Measurements from ENCODE around the gene TMEM161B.
"Not testable (repeated sequence)": the region's sequence is repeated elsewhere in the genome, so short reads cannot be mapped to it uniquely, and the experiment has no call there.

TMEM161B gene

DNA sequence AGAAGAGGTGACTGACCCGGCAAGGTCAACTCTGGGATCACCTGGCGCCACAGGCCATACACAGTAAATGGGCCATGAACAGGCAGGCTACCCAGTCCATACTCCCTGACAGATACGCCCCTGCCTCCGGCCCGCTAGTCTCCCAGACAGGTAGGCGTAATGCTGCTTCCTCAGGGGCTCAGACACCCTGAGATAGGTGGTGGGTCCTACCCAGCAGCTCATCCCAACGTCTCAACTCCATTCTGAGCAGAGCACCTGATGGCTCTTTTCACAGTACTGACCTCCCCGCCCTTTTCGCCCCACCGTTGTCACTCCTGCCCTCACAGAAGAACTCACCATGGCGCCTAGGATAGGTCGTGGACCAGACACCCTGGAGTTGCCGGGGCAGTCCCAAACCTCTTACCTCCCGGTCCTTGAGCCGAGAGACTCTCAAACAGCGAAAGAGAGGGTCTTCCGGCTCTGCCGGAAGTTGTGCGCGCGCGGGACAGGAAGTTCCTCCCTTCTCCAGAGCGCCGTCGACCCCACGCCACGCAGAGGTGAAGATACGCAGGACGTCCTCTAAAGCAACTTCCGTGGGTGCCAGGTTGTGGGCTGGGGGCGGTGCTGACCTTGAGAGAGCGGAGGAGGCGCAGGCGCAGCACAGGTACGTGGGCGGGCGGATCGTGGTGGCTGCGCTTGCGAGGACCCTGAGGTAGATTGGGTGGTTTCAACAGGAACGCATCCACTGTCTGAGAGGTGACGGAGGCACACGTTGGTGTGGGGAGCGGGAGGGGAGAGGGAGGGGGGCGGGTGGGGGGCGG, at the start of gene TMEM161B:
Gene TMEM161B (minus strand): TSS at position 461 of the 800 bp plus-strand sequence. CDS start 122 bp downstream, at position 339.
- FAIRE-seq = peak; percentile 85

DNA sequence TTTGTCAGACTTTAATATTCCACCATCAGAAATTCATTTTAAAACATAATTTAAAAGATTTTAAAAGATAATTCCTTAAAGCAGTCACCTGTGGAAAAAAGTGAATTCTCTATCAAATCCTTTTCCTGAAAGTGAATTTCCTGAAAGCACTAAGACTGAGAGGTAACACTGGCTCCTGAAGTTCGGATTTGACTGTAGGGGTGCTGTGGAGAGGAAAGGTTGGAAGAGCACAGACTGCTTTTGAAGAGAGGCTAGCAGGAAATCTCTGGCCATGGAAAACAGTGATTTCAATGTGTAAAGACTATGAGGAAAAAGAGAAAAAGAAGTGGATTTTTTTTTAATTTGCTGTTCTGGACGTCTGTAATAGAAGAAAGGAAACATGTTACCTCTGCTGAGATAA, 35.7 kb upstream of the TMEM161B start:
- FAIRE-seq = no peak

DNA sequence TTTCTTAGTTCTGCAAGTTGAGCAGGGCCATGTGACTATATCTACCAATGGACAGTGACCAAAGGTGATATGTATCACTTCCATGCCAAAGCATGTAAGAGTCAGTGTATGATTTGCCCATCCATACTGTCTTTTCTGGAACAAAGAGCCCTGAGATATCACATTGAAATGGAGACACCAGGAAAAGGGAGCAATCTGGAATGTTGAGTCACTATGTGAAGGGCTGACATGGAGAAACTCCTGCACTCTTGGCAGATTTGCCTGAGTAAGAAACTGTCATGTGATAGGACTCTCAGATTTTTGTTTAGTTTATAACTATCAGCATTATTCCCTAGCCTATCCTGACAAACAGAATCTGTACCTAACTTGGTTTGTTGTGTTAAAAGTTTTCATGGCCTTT, 29.8 kb upstream of the TMEM161B start:
- no peak for FAIRE-seq

DNA sequence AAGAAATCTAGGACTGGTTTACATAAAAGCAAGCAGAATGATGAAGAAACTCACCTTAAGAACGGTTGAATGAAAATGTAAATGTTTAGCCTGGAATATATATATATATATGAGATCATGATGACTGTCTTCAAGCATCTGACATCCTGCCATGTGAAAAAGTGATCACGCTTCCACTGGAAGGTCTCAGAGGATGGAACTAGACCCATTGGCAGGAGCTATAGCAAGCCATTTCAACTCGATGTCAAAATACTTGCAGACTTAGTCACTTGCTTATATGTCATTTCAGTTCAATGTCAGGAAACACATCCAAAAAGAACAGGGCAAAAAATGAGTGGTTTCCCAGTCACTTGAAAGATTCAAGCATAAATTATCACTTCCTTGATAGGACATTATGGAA, 22.2 kb upstream of the TMEM161B start:
- FAIRE-seq = no peak

DNA sequence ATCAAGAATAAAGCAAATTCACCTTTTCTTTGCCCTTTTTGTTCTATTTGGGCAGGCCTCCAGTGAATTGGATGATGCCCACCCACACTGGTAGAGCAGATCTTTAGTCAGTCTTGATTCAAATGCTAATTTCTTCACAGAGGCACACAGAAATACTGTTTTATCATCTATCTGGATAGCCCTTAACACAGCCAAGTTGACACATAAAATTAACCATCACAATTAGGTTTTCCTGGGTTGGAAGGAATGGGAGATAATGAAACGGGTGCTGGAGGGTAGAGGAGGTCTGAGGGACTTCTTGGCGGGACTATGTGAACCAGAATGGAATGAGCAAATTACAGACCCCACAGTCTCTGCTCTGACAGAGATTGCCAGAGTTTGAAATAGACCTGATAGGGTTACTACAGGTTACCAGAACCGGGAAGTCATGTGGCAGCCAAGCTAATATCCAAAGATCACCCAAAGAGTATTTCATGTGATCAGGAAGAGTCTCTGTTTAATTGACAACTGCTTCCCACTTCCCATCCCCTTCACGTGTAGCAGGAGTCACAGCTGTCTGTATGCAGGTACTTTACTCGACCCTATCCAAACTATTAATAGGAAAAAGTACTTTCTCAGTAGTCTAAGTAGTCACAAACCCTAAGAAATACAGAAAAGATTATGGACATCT, 20.0 kb upstream of the TMEM161B start:
- no peak for FAIRE-seq

DNA sequence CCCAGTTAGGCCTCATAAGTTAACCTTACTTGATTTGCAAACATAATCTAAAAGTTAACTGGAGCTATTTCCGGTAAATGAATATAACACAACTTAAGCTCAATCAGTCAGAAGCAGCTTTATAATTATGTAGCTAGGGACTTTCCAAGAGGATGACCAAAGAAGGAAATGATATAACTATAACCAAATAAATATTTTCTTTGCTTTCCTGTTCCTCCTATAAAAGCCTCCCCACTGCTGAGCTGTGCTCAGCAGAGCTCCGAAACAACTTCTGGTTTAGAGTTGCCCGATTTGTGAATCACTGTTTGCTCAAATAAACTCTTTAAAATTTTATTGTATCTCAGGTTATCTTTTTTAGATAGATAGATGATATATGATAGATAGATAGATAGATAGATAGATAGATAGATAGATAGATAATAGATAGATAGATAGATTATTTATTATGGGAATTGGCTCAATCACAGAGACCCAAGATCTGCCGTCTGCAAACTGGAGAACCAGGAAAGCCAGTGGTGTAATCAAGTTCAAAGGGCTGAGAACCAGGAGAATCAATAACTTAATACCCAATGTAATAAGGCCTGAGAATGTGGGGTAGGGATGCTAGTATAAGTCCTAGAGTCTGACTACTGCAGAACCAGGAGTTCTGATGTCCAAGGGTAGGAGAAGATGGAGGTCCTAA, 19.3 kb upstream of the TMEM161B start:
- FAIRE-seq = no peak

DNA sequence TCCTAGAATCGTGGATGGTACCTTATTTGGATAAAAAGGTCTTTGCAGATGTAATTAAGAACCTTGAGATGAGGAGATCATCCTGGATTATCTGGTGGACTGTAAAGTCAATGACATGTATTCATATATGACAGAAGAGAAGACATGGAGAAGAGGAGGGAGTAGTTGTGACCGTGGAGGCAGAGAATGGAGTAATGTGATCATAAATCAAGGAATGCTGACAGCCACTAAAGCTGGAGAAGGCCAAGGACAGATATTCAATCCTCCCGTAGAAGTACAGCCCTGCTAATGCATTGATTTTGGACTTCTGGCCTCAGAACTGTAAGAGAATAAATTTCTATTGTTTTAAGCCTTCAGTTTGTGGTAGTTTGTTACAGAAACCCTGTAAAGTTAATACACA, 18.7 kb upstream of the TMEM161B start:
- FAIRE-seq = no peak

DNA sequence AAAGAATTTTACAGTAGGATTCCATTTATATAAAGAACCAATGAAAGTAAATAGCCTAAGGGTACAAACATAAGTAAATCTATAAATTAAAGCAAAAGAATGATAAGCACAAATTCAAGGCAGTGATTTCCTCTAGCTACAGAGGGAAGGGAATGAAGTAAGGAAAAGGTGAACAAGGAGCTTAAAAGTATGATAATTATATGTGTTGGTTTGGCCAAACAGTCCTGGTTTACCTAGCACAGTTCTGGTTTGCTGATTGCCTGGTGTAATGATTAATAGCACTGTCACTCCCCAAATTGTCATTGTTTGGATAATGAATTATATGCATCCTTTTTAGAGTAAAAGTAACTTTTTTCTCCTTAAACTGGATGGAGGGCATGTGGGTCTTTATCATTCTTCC, 15.0 kb upstream of the TMEM161B start:
- FAIRE-seq = no peak

DNA sequence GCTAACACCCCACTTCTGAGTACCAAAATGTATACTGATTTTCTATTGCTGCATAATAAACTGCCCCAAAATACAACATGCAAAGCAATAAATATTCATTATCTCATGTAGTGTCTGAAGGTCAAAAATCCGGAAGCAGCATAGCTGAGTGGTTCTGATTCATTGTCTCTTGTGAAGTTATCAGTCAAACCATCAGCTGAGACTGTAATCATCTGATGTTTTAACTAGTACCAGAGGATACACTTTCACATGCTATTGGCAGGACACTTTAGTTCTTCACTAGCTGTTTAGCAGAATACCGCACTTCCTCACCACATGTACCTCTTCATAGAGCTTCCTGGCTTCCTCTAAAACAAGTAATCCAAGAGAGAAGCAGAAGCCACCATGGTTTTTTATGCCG, 12.7 kb upstream of the TMEM161B start:
- no peak for FAIRE-seq

DNA sequence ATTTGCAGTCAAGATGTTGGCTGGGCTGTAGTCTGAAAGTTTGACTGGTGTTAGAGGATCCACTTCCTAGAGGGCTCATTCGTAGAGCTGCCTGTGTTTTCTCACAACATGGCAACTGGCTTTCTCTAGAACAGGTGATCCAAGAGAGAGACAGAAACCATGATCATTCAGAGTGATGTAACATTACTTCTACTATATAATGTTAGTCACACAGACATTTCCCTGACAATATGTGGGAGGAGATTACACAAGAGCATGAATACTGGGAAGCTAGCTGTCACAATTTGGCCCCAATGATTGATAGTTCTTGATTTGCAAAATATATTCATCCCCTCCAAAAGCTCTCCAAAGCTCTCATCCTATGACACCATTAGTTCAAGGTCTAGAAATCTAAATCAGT, 10.9 kb upstream of the TMEM161B start:
- no peak for FAIRE-seq

DNA sequence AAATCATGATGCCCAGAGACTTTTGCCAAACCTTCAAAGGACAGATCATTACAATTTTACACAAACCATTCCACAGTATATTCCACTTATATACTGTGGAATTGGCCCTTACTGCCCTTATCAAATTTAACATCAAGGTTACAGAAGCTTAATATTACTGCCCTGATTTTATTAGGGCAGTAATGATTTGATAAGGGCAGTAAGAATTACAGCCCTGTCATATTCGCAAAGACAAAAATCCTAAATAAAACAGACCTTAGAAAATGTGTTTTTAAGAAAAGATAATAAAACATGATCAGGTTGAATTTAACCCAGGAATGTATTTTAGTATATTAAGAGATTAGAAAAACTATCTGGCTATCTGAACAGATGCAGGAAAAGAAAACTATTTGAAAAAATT, 7.7 kb upstream of the TMEM161B start:
- FAIRE-seq = no peak

DNA sequence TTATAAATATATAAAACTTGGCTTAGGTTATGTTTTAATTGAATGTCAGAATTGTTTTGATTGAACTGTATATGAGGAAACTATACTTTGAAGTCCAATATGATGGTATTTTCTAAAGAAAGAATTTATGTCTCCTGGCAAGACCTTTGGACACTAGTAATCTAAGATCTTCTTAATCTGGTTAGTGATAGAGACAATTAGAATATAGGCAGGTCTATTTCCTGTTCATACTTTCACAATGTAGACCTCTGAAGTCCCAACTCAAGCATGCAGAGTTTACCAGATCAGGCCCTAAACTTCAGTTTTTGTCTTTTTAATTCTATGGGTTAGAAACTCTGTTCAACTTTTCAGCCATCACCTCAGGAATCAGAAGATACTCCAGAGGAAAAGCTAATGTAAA, 6.9 kb upstream of the TMEM161B start:
- no peak for FAIRE-seq

DNA sequence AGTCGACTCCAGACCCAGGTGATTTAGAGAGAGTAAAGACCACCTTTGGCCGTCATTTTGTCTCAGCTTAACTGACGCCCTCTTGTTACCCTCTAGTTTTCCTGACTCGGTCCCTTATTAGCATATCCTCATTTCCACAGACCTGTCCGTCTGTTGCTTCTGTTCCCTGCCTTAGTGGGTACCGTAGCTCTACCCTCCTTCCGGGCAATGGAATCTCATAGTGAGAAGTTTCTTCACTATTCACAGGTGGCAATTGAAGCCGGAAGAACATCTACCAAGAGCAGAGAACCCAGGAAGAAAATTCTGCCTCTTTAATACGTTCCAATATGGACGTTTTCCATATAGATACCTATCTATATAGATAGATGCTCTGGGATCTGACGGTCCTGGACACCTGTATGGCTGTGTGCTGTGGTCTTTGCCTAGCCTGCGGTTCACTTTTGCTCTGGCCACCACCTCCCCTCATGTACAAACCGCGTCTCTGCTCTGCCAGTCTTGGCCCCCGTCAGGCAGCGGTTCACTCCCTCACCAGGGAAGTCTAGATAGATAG, 652 bp upstream of the TMEM161B start:
- FAIRE-seq = no peak

DNA sequence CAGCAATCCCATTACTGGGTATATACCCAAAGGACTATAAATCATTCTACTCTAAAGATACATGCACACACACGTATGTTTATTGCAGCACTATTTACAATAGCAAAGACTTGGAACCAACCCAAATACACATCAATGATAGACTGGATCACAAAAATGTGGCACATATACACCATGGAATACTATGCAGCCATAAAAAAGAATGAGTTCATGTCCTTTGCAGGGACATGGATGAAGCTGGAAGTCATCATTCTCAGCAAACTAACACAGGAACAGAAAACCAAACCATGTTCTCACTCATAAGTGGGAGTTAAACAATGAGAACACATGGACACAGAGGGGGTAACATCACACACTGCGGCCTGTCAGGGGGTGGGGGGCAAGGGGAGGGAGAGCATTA, 4.1 kb downstream of the TMEM161B start:
- not testable (repeated sequence) for FAIRE-seq

DNA sequence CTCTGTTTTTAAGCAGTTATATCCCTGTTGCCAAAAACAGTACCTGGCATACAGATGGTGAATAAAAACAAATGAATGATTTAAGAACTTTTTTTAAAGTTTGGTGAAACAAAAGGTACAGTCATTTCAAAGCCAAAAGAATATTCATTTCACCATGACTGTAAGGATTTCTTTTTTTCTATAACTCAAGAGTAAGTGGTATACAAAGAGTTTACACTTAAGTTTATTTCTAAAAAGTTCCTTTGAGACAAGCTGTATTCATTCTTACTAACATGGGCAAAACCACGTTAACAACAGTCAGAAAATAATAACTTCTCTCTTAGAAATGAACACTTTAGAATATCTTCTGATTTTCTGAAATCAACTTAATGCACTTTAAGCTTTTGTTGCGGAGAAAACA, 5.3 kb downstream of the TMEM161B start:
- FAIRE-seq = no peak

DNA sequence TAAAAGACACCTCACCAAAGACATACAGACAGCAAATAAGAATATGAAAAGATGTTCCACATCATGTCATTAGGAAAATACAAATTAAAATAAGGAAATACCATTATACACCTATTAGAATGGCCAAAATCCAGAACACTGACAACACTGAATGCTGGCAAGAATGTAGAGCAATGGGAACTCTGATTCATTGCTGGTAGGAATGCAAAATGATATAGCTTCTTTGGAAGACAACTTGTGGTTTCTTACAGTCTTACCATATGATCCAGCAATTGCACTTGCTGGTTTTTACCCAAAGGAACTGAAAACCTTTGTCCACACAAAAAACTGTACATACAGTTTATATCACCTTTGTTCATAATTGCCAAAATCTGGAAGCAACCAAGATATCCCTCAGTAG, 6.5 kb downstream of the TMEM161B start:
- FAIRE-seq = no peak

DNA sequence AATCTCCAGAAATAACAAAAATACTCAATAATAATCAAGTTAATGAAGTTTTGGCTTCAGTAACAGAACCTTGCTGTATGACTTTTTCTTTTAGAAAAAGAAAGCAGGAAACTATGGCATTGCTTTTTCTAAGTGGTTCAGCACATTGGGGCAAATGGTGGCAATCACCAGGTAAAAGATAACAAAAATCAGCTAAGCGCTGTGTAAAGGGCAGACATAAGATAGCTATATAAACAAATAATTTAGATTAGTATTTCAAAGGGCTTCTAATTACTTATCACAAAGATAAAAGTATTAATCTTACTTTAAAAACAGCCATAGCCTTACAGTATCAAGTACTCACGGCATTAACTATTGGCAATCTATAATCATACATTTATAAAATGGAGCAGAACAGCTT, 10.0 kb downstream of the TMEM161B start:
- FAIRE-seq = no peak

DNA sequence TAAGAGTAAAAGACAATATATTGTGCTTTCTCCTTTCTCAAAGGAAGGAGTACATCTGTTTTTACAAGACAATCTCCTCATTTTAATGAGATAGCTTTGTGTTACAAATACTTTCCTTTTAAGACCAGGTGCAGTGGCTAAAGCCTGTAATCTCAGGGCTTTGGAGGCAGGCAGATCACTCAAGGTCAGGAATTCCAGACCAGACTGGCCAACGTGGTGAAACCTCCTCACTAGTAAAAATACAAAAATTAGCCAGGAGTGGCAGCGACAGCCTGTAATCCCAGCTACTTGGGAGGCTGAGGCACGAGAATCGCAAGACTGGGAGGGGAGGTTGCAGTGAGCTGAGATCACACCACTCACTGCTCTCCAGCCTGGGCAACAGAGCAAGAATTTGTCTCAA, 11.8 kb downstream of the TMEM161B start:
- no peak for FAIRE-seq

DNA sequence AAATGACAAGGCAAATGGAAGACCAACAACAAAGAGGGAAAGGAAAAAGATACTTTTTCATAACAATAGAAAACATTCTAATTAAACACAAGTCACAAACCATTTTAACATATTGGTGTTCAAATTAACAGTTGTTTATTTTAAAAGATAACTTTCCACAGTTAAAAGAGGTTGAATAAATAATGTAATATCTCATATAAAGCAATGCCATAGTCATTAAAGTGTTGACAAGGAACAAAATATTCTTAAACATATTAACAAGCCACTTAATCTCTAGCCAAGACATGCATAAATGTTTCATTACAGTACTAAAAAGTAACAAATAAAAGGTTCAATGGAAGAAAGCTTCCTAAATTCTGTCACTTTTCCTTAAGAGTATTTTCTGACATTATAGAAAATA, 12.6 kb downstream of the TMEM161B start:
- FAIRE-seq = peak; percentile 14

DNA sequence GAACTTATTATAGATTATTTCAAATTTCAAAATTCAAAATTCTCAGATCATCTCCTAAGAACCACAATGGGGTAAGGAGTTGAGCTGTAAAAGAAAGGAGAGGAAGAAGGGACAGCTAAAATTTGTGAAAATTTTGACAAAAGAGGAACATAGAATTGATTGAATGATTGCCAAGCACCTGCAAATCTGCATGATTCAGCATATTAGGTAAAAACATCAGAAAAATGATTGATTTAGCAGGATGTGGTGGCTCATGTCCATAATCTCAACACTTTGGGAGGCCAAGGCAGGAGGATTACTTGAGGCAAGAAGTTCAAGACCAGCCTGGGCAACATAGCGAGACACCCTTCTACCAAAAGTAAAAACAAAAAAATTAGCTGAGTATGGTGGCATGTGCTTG, 14.3 kb downstream of the TMEM161B start:
- no peak for FAIRE-seq

DNA sequence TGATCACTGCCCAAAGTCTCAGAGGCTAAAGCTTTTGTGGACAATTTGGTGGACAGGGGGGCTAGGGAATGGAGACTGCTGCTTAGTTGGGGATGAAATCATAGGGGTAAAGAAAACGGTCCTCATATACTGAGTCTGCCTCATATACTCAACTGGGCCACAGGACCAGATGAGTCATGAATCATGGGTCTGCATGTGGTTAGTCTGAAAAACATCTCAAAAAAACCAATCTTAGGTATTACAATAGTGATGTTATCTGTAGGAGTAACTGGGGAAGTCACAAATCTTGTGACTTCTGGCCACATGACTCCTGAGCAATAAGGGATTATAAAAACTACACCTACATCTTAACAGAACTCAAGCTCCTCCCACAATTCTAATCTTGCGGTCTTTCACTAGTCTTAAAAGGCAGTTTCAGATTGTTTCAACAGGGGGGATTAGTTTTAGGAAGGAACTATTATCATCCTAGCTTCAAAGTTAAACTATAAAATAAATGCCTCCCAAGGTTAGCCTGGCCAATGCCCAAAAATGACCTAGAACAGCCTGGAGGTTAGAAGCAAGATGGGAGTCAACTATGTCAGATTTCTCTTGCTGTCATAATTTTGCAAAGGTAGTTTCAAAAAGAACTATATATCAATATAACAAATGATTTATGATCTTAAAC, 17.5 kb downstream of the TMEM161B start:
- no peak for FAIRE-seq

DNA sequence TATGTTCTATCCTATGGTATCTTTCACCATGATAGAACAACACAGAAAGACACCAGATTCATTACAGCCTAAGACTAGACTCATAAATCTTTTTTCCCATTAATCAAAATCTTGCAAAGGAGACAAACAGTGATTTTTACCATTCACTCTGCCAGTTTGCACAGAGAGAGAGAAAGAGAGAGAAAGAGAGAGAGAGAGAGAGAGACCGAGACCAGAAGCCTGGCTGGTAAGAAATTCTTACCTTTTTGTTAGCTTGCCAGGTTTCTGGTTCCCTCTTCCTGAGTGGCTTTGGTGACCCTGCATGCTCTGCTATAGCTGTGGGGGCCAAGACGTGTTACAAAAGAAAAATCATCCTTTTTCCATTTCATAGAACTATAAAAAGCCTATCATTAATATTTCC, 18.6 kb downstream of the TMEM161B start:
- FAIRE-seq = no peak
